Left ventricle myocardium superior (tissue), 1 donor: ENCODE results near the gene RGS19. TPM values are rescaled to one million over a fixed set of nuclear protein-coding genes. Genes with fewer than 3 reads are reported as not detected.
A peak's percentile ranks its signal among the peaks of the same experiment; 100 is the strongest.

Experiments used
- ATAC-seq: fragments of 200-7000 bp; cut with Tn5 transposase; one replicate; pipeline ENCODE4 v1.9.1; 2020; ENCODE audit warnings: mild to moderate bottlenecking, moderate library complexity
- DNase-seq: peaks from one replicate; pipeline ENCODE4 v3.0.0-alpha.2; 2020
- intact Hi-C: fragments of 100-400 bp; cut with micrococcal nuclease; formaldehyde crosslinking; loops from one replicate; pipeline ENCODE4 v1.11.0; 2022
- total RNA-seq: library from RNA; stranded (reverse); fragmentation: NEBNext Ultra II Directional; extraction: Animal tissue kit (Norgen Biotek cat#: 25700); gene quantifications from one replicate; pipeline ENCODE4 v1.2.1, GENCODE V29; 2021
- donor health status: DM: no; HTN: yes; CAD: no; lungs with severe emphysema.

RGS19 gene
- total RNA-seq, 1 donor from 2014 or later: 5.4 TPM

DNA sequence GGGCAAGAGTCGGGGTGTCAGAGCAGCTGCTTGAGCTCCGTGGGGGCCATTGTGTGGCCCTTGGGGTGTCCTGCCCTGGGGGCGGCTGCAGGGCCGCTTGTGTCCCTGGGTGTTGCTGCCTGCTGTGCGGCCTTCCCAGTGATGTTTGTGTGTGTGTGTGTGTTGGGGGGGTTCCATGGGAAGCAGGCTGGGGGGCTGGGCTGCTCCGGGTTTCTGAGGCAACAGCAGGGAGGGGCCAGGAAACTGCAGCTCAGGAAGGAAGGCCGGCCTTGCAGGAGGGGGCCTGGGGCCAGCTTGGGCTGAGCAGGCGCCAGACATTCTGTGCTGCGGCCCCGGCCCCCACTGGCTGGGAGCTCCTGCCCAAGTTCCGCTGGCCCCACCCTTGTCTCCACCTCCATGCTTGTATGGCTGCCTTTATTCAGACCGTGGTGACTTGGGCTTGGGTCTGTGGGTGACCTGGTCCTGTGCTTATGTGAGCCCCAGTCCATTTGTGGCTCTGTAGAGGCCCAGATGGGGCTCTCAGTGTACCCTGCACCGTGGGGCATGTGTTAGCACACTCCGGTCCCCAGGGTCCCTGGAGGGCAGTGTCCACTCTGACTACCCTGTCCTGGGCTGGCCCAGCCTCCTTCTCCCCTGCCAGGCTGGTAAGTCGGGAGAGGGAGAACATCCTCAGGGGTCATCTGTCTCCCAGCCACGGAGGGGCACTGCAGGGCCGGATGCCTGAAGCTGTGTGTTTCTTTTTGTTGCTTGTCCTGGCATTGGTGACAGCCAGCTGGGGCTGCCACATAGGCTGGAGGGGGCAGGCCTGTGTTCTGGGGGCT, 25.3 kb downstream of the RGS19 start:
- intact Hi-C loops: no loop called here
- peak; percentile 77 for DNase-seq
- peak; percentile 33 for ATAC-seq

DNA sequence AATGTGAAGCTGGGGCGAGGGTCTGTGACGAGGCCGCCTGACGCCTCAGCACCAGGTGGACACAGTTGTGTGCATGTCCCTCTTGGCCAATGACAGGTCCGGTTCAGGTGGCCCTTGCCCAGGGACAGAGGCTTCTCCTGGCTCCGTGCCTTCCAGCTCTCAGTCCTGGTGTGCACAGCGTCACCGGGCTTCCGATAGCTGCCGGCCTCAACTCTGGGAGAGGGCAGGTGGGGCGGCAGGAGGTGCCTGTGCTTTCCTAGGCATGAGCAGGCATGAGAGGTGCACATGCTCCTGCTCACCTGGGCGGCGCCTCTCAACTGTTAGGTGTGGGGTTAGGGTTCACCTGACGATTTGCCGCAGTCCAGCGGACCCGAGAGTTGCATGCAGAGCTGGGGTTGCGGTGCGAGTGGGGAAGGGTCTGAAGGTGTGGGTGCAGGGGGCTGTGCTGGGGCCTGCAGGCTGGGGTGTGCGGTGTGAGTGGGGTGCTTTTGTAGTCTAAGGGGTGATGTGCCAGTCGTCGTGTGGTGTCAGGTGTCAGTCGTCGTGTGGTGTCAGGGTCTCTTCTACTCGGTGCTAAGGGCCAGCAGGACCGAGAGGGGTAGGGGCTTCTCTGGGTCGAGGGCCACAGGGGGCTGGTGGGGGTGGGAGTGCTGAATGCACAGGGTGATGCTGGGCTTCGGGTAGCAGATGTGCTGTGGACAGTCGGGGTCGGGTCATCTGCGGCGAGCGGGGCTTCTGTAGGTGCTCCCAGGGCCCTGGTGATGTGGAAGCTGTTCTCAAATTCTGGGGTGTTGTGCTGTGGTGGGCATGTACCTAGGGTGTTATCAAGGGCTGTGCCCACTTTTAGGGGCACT, 26.1 kb downstream of the RGS19 start:
- DNase-seq: no peak
- intact Hi-C loops: no loop called here
- no peak for ATAC-seq

DNA sequence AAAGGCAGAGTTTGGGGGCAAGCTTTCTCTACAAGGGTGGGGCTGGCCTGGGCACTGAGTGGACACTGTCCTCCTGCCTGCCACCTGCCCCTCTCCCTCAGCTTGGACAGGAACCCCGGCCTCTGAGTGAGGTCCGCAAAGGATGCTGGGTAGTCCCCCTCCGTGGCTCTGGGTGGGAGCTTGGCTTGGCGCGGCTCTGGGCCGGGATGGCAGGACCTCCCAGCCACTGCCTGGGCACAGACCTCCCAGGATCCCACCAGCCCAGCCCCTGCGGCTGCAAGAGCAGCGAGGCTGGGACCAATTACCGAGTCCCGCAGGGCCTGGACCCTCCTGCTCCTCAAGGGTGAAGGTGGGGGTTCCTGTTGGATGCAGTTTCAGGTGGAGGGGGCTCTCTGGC, 27.0 kb downstream of the RGS19 start:
- intact Hi-C loops: no loop called here
- DNase-seq (no peak), ATAC-seq (no peak)

- intact Hi-C loops: no loop called here
- peak; percentile 57 for ATAC-seq
- peak; percentile 80 for DNase-seq
Observed at GRCh38 chr20:64051561-64052325, 27.6 kb downstream of the RGS19 start.

- no peak for DNase-seq
- intact Hi-C loops: no loop called here
- no peak for ATAC-seq
Observed at GRCh38 chr20:64051033-64051452, 28.3 kb downstream of the RGS19 start.

- DNase-seq (no peak), ATAC-seq (peak; percentile 3)
- intact Hi-C loops: no loop called here
Observed at GRCh38 chr20:64050261-64051032, 28.9 kb downstream of the RGS19 start.

DNA sequence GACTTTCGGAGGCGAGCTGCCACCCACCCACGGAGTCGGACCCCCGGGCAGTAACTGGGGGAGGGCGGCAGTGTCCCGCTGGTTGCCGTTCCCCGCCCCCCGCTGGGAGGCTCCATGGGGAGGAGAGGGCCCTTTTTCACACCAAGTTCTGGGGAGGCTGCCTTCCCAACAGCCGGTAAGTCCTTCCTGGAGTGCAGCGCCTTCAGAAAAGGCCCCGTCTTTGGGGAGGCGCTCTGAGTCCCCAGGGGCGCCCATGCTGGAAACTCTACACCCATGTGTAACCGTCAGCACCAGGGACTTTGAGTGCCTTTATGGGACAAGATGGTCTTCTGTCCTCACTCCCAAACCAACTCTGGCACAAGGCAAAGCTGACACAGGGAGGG, 29.4 kb downstream of the RGS19 start:
- DNase-seq (no peak), ATAC-seq (peak; percentile 18)
- intact Hi-C loops: no loop called here

- peak; percentile 65 for DNase-seq
- peak; percentile 28 for ATAC-seq
Observed at GRCh38 chr20:64049060-64049877, 30.0 kb downstream of the RGS19 start, which contains the start of gene SOX18. SOX18 (minus strand) TSS chr20:64049639; CDS start chr20:64049516, 123 bp downstream.

GRCh38 chr20:64048402-64049044, 30.8 kb downstream of the RGS19 start:
- DNase-seq (peak; percentile 29), ATAC-seq (no peak)
- intact Hi-C loops: no loop called here

More at GRCh38 chr20:64049060-64049877, 30.0 kb downstream of the RGS19 start, which contains the start of gene SOX18:
- intact Hi-C loops: no loop called here

DNA sequence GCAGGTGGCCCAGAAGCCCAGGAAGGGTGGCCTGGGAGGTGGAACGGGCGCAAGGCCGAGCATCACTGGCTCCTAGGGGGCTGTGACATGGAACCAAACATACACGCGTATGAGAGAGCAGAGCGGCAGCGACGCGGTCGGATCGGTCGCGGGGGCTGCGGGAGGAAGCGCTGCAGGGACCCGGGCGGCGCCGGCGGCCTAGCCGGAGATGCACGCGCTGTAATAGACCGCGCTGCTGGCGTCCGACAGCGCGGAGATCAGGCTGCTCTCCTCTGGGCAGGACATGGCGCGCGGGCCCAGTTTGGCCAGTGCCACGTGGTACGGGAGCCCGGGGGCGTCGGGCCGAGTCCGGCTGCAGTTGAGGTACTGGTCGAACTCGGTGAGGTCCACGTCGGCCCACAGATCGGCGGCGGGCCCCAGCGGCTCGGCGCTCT, 31.3 kb downstream of the RGS19 start:
- ATAC-seq (no peak), DNase-seq (no peak)
- intact Hi-C loops: no loop called here

DNA sequence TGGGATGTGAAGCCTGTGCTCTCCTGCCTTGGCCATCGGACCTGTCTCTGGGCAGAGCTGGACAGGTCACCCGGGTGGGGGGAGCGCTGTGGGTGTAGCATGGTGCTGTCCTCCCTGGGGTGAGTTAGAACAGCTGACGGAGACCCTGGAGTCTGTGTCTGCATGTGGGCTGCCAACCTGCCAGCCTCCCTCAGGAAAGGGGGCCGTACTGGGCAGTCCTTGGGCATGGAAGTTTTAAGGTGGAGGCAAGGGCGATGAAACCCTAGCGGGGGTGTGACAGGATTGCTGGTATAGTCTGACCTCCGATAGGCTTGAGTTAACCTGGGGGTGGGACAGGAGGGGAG, 32.3 kb downstream of the RGS19 start:
- no peak for ATAC-seq
- DNase-seq: no peak
- intact Hi-C loops: no loop called here

DNA sequence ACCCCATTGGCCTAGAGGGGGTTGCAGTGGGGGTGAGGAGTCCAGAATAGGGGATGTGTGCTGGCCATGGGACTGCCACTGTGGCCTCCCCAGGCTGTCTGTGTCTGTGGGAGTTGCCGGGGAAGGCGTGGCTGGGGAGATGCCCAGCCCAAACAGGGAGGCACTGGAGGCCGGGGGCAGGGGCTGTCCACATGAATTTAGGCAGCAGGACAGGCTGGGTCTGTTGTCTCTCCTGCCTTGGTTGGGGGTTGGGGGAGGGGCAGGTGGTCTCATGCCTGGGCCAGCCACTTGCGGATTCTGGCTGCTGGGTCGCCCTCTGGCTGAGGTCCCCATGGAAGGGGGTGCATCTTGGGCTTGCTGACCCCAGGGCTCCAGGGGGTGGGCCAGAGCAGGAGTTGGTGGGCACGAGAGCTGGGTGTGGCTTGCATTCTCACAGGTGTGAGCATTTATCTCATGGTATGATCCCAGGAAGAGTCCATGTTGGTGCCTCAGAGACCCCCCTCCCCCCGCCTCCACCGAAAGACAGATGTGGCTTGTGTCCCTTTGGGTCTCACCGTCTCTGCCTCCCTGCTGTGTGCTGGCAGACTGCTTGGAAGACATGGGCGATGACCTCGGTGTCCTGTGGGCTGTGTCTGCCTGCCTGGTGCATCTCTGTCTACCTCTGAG, 33.8 kb downstream of the RGS19 start:
- ATAC-seq (peak; percentile 18), DNase-seq (no peak)
- intact Hi-C loops: no loop called here

GRCh38 chr20:64044484-64045247, 34.7 kb downstream of the RGS19 start:
- ATAC-seq: peak; percentile 54
- no peak for DNase-seq
- intact Hi-C loops: no loop called here

- intact Hi-C loops: no loop called here
- no peak for ATAC-seq
- DNase-seq: no peak
Observed at GRCh38 chr20:64043768-64044167, 35.5 kb downstream of the RGS19 start.

DNA sequence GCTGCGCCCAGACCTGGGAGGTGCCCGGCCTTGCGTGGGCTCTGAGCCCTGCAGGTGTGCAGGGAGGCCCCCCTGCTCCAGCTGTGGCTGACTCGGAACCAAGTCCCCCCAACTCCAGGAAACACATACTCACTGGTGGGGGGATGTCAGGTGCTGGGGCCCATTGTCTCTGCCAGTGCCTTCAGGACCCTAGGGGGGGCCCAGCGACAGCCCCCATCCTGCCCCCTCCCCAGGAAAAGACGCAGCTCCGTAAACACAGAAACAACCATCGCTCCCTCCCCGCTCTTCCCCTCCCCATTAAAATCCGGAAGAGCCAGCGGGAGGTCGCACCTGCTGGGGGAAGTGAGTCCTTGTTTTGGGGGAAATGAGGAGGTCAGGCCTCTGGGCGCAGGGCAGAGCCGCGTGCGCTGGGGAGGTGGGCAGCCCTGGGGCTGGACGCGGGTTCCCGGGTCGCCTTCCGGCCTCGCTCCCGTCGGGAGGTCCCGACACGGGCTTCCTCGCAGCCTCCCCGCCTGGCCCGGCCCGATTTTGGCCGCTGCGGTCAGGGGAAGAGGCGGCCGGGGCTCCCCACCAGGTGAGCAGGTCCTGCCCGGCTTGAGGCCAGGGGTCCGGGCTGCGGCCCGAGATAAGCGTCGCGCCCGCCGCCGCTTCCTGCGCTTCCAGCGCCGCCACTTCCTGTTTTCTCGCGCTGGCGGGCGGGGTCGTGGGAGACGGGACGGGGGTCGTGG, 37.1 kb downstream of the RGS19 start:
- intact Hi-C loops: no loop called here
- DNase-seq (no peak), ATAC-seq (no peak)

GRCh38 chr20:64041781-64042053, 37.6 kb downstream of the RGS19 start:
- intact Hi-C loops: no loop called here
- DNase-seq (no peak), ATAC-seq (no peak)
